NB4 (cell line): ENCODE data around the gene MRGPRX1.

ENCODE experiments used
- MAX ChIP-seq: IDR thresholded peaks from 2 replicates; pipeline ENCODE4 v1.6.1; 2011; ENCODE audit warnings: low read depth, low read length
- MYC ChIP-seq: IDR thresholded peaks from 2 replicates; pipeline ENCODE4 v1.6.1; 2011; ENCODE audit warnings: low read depth, low read length
- POLR2A ChIP-seq: IDR thresholded peaks from 2 replicates; pipeline ENCODE4 v1.6.1; 2011; ENCODE audit warnings: mild to moderate bottlenecking; ENCODE audit not compliant: insufficient read length; ENCODE audit errors: extremely low read depth
- TF ChIP-seq, protein P1 (sequence below): IDR thresholded peaks from one replicate; pipeline ENCODE4 v1.5.1; 2012; ENCODE audit warnings: low read depth, low read length

GRCh38 chr11:18956630-18957029 lies 17.4 kb upstream of the MRGPRX1 start:
- TF ChIP-seq POLR2A = no peak
- TF ChIP-seq, protein P1, sequence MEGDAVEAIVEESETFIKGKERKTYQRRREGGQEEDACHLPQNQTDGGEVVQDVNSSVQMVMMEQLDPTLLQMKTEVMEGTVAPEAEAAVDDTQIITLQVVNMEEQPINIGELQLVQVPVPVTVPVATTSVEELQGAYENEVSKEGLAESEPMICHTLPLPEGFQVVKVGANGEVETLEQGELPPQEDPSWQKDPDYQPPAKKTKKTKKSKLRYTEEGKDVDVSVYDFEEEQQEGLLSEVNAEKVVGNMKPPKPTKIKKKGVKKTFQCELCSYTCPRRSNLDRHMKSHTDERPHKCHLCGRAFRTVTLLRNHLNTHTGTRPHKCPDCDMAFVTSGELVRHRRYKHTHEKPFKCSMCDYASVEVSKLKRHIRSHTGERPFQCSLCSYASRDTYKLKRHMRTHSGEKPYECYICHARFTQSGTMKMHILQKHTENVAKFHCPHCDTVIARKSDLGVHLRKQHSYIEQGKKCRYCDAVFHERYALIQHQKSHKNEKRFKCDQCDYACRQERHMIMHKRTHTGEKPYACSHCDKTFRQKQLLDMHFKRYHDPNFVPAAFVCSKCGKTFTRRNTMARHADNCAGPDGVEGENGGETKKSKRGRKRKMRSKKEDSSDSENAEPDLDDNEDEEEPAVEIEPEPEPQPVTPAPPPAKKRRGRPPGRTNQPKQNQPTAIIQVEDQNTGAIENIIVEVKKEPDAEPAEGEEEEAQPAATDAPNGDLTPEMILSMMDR = no peak
- TF ChIP-seq MAX = no peak
- no peak for TF ChIP-seq MYC
